H7 (cell line): ENCODE results near the gene SORCS2. TPM values are rescaled to one million over a fixed set of nuclear protein-coding genes. Genes with fewer than 3 reads are reported as not detected.
"Not testable (repeated sequence)": the region's sequence is repeated elsewhere in the genome, so short reads cannot be mapped to it uniquely, and the experiment has no call there.

Source experiments
- DNase-seq: peaks from one replicate; pipeline ENCODE4 v3.0.0; 2012
- H3K27me3 ChIP-seq: 2 replicates; pipeline ENCODE4 v1.6.0; 2011; ENCODE audit warnings: mild to moderate bottlenecking, low read length; ENCODE audit not compliant: control insufficient read depth, insufficient read depth
- H3K36me3 ChIP-seq: replicated peaks from 2 replicates; pipeline ENCODE4 v1.5.1; 2011; ENCODE audit warnings: low read length; ENCODE audit not compliant: control insufficient read depth, insufficient read depth
- H3K4me3 ChIP-seq: 2 replicates; pipeline ENCODE4 v1.5.1; 2011; ENCODE audit warnings: low read depth, mild to moderate bottlenecking, control low read depth, low read length, moderate library complexity; ENCODE audit not compliant: insufficient read depth
- total RNA-seq: library from RNA; depleted of rRNA; stranded (reverse); fragments of >200 nt; shearing (Covaris generic); gene quantifications from 2 replicates; pipeline ENCODE4 v1.2.3, GENCODE V29; 2014

SORCS2 gene
- total RNA-seq, 1 experiment from 2014 or later, result 2.0 TPM

DNA sequence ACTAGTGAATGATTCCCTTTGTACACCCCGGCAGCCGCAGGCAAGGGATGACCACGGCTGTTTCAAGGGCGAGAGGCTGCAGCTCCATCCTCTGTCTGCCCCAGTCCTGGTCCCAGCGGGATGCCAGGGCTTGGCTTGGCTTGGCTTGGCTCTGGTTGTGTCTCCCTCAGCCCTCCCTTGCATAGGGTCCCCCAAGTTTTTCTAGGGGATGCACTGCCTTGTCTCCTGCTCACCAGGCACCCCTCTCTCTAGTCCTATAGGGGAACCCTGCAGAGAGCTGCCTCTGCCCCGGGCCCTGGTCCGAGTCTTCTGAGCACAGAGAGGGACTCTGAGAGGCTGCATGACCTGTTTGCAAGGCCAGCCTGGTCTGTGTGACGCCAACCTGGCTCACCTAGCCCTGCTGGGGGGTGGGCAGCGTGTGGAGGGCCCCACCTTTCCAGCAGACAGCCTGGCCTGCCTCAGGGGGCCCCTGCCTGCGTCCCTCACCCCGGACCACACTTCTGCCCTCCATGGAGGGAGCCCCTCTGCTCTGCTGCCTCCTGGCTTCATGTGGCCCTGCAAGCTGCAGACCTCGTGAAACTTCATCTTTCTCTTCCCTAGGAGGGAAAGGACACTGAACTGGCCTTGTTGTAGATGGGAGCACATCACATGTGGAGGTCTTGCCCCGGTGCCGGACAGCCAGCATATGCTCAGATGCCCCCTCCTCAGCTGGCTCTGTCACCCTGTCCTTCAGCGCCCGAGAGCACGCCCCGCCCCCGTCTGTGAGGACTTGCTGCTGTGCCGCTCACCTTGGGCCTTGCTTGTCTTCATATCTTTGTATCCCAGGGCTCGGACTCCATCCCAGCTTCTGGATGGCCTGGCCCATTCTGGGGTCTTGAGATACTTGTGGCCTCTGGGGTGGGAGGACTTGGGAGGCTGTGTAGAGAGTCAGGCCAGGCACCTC, 16.4 kb downstream of the SORCS2 start:
- DNase-seq, result no peak
- Histone ChIP-seq H3K27me3 (no peaks in the 10 kb centered on the region), H3K4me3 (no peak overlapping the region)

DNA sequence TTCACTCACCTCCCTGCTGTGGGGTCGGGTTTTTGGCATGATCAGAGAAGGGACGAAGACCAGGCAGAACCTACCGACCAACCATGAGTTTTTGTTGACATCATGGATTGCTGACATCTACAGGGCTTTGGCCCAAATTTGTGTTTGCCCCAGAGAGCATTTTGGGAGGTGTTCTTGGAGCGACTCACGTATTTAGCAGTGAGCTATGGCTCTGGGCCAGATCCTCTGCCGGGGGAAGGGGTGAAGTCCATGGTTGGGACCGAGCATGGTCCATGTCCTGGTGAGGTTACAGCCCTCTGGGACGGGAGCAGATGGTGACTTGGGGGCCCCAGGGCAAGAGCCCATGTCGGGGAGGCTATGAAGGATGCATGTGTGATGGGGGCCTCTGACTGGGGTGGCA, 17.4 kb downstream of the SORCS2 start:
- no peak overlapping the region for H3K4me3 ChIP-seq
- no peaks in the 10 kb centered on the region for H3K27me3 ChIP-seq
- no peaks in the 10 kb centered on the region for H3K36me3 ChIP-seq
- DNase-seq, result no peak

More for the DNA sequence above, 16.4 kb downstream of the SORCS2 start:
- no peaks in the 10 kb centered on the region for H3K36me3 ChIP-seq

DNA sequence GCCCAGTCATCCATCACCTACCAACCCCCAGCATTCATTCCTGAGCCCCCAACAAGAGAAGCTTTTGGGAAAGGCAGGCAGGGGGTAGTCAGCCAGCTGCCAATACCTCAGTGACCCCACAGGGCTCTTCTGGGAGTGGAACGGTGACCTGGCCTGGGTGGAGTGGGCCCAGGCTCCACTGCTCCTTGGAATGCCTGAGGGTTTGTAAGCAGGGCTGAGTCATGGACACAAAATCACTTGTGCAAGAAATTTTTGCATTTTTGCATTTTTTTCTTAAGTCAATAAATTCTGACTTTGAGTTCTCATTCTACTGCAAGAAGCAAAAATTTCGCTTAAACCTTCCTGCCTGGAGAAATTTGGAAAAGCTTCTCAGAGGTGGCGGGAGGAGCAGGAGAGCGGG, 18.5 kb downstream of the SORCS2 start:
- H3K4me3 ChIP-seq, result no peak overlapping the region
- no peaks in the 10 kb centered on the region for H3K27me3 ChIP-seq
- DNase-seq, result no peak
- no peaks in the 10 kb centered on the region for H3K36me3 ChIP-seq

DNA sequence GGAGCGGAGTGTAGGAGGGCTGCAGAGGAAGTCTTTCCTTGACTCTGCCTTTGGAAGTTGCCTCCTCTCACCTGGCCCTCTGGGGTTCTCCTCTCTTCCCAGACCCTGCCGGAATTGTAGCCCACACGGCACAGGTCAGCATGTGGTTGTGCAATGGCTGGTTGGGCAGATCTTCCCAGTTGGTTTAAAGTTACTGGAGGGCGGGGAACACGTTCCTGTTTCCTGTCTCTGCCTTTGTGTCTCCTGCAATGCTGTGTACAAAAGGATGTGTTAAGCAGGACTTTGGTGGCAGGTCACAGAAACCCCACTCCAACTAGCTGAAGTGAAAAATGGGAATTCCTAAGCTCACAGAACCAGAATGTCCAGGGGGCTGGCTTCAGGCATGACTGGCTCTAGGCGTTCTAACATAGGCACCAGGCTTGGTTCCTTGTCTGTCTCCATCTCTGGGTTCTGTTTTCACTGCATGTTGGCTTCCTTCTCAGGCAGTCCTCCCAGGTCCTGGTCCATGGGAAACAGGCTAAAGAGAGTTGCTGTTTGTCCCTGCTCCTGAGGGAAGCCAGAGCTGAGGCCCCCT, 19.9 kb downstream of the SORCS2 start:
- Histone ChIP-seq H3K27me3 (no peaks in the 10 kb centered on the region), H3K4me3 (no peak overlapping the region), H3K36me3 (no peaks in the 10 kb centered on the region)
- no peak for DNase-seq

DNA sequence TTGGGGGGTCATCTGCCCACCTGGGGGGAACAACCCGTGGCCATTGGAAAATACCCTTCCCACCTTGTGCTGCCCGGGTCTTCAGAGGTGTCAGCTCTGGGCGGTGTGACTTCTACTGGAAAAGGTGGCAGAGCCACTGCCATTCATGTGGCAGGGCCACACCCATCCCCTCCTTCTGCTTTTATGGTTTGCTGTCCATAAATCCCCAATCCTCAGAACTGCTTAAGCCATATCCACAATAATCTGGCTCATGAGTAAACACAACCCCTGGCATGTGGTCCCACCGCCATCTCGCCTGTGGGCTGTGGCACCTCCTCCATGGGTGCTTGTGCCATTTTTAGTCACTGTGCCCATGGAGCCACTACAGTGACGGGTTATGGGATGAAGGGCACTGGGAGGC, 20.6 kb downstream of the SORCS2 start:
- Histone ChIP-seq H3K27me3 (no peaks in the 10 kb centered on the region), H3K4me3 (no peak overlapping the region), H3K36me3 (no peaks in the 10 kb centered on the region)
- DNase-seq, result no peak

DNA sequence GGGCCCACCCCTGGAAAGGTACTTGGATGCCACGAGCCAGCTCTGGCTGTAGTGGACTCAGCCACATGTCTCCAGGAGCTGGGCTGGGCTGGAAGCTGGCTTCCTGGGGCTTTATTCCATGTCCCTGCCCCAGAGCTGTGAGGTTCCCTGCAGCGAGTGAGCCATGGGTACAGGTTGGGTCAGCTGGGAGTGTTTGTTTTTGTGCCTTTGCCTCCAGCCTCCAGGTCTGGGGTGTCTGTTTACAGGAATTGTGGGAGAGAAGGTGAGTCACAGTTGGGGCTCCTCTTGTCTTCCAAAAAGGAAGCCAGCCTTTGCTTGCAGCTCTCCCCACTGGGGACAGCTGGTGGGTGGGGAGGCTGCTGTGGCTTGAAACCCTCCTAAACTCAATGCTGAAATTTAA, 21.5 kb downstream of the SORCS2 start:
- Histone ChIP-seq H3K4me3 (no peak overlapping the region), H3K27me3 (no peaks in the 10 kb centered on the region), H3K36me3 (no peaks in the 10 kb centered on the region)
- no peak for DNase-seq

DNA sequence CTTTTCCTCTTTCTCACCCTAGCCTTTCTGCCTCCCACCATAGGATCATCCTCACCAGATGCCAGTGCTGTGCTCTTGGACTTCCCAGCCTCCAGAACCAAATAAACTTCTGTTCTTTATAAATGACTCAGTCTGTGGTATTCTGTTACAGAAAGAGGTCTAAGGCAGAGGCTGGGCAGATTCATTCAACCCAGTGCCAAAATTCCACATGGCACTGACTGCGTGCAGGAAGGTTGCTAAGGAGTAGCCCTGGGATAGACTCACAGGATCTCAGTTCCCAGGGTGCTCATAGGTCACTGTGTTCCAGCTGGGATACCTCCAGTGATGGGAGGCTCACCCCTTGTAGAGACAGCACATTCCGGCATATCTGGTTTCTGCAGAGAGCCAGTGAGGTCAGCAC, 22.0 kb downstream of the SORCS2 start:
- DNase-seq, result no peak
- Histone ChIP-seq H3K4me3 (no peak overlapping the region), H3K27me3 (no peaks in the 10 kb centered on the region), H3K36me3 (no peaks in the 10 kb centered on the region)

DNA sequence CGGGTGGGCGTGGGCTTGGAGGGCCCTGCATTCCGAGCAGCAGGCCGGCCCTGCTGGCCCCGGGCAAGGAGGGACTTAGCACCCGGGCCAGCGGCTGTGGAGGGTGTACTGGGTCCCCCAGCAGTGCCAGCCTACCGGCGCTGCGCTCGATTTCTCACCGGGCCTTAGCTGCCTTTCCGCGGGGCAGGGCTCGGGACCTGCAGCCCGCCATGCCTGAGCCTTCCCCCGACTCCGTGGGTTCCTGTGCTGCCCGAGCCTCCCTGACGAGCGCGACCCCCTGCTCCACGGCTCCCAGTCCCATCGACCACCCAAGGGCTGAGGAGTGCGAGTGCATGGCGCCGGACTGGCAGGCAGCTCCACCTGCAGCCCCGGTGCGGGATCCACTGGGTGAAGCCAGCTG, 22.8 kb downstream of the SORCS2 start:
- not testable (repeated sequence) for H3K4me3 ChIP-seq, H3K36me3 ChIP-seq, H3K27me3 ChIP-seq, DNase-seq

DNA sequence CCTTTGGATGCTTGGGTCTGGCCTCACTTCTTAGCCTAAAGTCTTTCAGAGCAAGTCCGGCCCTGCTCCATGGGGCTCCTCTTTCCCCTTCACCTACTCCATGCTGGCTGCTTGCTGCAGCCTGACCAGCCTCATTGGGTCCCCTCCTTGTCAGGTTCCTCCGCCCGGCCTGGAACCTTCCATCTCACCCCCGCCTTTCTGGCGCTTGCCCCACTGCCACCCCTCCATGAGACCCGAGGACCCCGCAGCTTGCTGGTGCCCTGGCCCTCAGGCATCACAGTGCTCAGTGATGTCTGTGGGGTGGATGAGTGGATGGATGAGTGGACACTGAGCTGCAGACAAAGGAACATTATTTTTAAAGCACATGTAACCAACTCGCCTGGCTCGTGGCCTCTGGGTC, 24.7 kb downstream of the SORCS2 start:
- DNase-seq, result peak; percentile 44
- H3K27me3 ChIP-seq, result no peaks in the 10 kb centered on the region
- H3K36me3 ChIP-seq, result no peaks in the 10 kb centered on the region
- H3K4me3 ChIP-seq, result no peak overlapping the region

DNA sequence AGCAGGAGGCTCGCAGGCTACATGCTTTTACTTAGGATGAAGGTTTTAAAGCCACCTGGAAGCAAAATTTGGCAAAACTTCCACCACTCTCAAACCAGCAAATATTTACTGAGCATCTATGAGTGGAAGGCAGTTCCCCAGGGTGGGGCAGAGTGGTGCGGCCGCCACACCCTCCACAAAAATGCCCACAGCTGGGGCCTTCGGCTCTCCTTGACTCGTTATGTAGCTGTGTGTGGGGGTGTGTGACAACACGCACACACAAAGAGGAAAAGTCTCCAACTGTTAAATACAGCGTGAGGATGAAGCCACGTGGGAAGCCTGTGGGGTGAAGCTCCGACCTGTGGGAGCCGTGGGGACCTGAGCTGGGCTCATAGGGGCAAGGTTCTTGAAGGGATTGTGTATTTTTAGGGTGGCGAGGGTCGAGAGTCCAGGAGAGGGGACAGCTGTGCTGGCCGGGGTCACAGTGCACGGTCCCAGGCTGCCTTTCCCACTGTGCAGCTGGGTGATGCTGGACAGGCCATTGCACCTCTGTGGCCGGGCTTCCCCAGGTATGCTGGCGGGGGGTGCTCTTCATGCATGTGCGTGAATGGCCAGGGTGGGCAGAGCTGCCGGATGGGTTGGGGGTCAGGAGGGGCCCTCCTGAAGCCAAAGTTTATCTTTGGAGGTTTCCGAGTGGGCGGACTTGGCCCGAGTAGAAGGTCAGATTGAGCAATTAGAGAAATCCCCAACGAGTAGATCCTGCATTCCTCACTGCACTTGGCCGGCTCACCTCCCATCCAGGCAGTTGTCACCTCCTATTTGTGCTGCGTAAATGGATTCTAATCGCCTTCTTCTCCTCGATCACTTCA, 25.4 kb downstream of the SORCS2 start:
- H3K4me3 ChIP-seq, result no peak overlapping the region

DNA sequence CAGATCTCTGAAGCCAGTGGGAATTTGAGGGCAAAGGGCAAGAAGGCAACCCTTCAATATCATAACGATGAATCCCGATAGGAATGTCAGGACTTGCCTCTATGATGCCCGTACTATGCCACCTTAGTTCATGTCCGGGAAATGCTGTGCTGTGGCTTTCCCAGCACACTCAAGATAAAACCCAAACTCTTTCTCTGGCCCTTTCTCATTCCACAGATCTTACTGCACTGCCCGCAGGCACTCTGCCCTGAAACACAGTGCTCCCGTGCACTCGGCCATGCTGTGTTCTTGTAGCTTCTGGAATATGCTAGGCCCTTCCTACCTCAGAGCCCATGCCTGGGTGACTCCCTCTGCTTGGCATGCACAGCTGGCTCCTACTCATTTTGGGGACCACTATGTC, 26.3 kb downstream of the SORCS2 start:
- no peak for DNase-seq
- no peaks in the 10 kb centered on the region for H3K36me3 ChIP-seq

More for the DNA sequence above, 25.4 kb downstream of the SORCS2 start:
- H3K27me3 ChIP-seq, result no peaks in the 10 kb centered on the region
- peak; percentile 53 for DNase-seq
- no peaks in the 10 kb centered on the region for H3K36me3 ChIP-seq

DNA sequence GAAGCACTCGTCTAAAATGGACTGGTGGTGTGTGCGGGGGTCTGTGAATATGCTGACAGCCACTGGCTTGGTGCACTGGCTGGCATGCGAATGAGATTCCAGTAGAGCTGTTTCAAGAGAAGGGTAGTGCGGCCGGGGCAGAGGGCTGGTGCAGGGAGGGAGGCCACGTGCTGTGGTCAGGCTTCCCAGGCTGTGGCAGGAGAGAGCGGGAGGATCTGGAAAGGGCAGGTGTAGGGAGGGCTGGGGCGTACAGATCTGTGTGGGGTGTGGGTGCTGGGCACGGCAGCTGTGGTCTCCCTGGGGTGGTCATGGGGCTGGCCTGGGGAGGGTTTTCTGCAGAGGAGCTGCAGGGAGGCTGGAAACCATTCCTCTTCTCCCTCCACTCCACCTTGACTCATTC, 30.2 kb downstream of the SORCS2 start:
- no peaks in the 10 kb centered on the region for H3K36me3 ChIP-seq
- DNase-seq, result no peak

More for the DNA sequence above, 26.3 kb downstream of the SORCS2 start:
- Histone ChIP-seq H3K27me3 (no peaks in the 10 kb centered on the region), H3K4me3 (no peak overlapping the region)

DNA sequence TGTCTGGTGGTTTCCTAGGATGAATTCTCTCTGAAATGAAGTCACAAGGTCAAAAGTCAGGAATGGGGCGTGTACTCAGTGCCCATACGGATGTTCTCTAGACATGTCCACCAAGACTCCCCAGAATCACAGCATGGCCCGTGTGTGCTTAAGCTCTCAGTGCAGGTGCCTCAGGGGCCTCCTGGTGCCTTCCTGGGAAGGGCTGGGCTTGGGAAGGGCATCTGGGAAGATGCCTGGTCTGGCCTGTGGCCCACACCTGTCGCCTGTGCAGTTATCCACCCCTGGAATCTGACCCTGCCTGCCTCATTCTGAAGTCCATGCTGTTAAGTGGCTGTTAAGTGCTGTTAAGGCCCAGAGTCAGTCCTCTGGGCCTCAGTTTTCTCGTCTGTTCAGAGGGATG, 31.2 kb downstream of the SORCS2 start:
- Histone ChIP-seq H3K36me3 (no peaks in the 10 kb centered on the region), H3K27me3 (no peaks in the 10 kb centered on the region), H3K4me3 (no peak overlapping the region)
- no peak for DNase-seq

More for the DNA sequence above, 30.2 kb downstream of the SORCS2 start:
- Histone ChIP-seq H3K27me3 (no peaks in the 10 kb centered on the region), H3K4me3 (no peak overlapping the region)

DNA sequence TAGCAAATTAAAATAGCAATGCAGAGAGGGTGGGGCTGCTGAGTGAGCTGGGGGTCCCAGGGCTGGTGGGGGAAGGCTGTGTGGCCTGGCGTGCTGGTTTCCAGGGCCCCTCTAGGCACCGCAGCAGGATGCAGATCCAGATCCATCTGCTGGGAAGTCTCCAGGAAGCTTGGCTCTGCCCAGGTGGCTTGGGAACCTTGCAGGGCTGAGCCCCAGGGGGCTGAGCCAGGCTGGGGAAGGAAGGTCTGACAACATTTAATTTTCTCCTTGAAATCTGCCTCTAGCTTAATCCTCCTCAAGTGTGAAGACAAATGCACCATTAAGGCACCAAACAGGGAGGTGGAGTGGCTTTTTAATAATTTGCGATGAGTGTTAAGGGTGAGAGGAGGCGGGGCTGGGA, 31.7 kb downstream of the SORCS2 start:
- Histone ChIP-seq H3K4me3 (no peak overlapping the region), H3K27me3 (no peaks in the 10 kb centered on the region), H3K36me3 (no peaks in the 10 kb centered on the region)
- no peak for DNase-seq
